GM18861 (cell line): ENCODE results near the gene RXFP3.
"Not testable (repeated sequence)": the region's sequence is repeated elsewhere in the genome, so short reads cannot be mapped to it uniquely, and the experiment has no call there.

Source experiments
- ATAC-seq: cut with Tn5 transposase; IDR thresholded peaks from one replicate; pipeline ENCODE4 v1.9.1; 2021; ENCODE audit not compliant: unreplicated experiment

RXFP3 gene

DNA sequence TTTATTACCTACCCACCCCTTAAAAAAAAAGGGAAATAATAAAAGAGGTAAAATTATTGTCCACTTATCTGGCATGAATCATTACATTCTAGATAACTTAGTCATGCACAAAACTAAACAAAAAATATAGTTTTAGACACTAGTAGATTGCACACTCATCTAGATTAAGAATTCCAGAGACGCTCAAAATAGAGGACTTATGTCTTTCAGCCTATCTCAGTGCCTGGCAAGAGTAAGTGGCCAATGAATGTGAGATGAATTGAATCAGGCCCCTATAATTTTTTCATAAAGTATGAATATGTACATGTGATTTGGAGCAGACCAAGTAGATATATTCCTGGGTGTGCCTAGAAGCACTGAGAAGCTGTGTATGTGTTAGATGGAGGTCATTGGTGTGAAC, 2.0 kb upstream of the RXFP3 start:
- ATAC-seq, result no peak

- no peak for ATAC-seq
Observed at GRCh38 chr5:33936004-33936380, 194 bp upstream of the RXFP3 start.

DNA sequence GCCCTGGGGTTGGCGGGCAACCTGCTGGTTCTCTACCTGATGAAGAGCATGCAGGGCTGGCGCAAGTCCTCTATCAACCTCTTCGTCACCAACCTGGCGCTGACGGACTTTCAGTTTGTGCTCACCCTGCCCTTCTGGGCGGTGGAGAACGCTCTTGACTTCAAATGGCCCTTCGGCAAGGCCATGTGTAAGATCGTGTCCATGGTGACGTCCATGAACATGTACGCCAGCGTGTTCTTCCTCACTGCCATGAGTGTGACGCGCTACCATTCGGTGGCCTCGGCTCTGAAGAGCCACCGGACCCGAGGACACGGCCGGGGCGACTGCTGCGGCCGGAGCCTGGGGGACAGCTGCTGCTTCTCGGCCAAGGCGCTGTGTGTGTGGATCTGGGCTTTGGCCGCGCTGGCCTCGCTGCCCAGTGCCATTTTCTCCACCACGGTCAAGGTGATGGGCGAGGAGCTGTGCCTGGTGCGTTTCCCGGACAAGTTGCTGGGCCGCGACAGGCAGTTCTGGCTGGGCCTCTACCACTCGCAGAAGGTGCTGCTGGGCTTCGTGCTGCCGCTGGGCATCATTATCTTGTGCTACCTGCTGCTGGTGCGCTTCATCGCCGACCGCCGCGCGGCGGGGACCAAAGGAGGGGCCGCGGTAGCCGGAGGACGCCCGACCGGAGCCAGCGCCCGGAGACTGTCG, 976 bp downstream of the RXFP3 start:
- no peak for ATAC-seq

DNA sequence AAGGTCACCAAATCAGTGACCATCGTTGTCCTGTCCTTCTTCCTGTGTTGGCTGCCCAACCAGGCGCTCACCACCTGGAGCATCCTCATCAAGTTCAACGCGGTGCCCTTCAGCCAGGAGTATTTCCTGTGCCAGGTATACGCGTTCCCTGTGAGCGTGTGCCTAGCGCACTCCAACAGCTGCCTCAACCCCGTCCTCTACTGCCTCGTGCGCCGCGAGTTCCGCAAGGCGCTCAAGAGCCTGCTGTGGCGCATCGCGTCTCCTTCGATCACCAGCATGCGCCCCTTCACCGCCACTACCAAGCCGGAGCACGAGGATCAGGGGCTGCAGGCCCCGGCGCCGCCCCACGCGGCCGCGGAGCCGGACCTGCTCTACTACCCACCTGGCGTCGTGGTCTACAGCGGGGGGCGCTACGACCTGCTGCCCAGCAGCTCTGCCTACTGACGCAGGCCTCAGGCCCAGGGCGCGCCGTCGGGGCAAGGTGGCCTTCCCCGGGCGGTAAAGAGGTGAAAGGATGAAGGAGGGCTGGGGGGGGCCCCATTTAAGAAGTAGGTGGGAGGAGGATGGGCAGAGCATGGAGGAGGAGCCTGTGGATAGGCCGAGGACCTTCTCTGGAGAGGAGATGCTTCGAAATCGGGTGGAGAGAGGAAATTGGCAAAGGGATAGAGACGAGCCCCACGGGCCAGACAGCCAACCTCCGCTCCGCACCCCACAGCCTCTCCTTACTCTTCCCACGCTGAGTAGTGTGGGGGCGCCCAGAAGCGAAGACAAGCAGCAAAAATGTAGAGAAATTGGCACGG, 1.7 kb downstream of the RXFP3 start:
- ATAC-seq, result no peak

DNA sequence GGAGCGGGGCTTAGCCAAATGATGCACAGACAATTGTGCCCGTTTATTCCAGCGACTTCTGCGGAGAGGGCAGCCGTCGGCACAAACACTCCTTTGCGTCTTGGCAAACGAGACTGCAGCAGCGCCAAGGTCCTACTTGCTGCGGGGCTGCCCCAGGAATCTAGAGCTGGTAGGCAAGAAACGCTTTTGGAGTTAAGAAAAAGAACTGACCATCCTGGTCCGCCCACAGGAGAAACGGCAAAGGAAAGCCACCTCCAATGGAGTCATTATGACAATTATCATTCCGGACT, 2.3 kb downstream of the RXFP3 start:
- ATAC-seq, result no peak

DNA sequence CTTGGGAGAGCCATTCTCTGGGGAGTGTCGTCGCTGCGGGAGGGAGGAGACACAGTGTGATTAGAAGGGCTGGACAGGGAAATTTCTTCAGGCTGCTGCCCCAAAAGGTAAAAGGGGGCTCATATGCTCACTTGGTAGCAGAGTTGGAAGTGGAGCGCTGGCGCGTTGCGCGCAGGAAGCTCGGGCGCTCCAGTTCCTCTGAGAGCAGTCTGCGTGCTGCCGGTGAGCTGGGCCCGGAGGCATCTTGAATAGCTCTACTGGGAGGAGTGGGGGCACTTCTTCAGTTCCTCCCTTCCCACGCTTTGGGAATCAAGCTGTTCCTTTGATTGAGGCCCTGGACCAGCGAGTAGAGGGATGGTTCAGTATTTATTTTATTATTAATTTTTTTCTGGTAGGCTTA, 2.7 kb downstream of the RXFP3 start:
- ATAC-seq, result no peak

- ATAC-seq, result no peak
Observed at GRCh38 chr5:33939556-33940262, 3.5 kb downstream of the RXFP3 start.

DNA sequence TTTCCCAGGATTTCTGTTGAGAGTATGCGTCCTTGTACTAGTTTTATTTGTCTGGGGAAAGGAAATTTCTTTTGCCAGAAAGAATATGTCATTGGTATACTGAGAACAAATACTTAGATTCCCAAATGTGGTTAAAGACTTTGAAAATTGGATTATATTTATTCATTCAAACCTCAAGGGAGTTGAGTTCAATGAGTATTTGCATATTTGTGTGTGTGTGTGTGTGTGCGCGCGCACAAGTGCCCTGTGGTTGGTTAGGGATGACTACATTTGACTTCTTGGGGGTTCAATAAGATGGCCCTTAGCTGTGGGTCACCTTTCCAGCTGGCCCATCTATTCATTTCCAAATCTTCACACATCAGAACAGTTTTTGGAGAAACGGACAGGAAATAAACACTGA, 4.9 kb downstream of the RXFP3 start:
- no peak for ATAC-seq

- no peak for ATAC-seq
Observed at GRCh38 chr5:33944543-33945132, 8.5 kb downstream of the RXFP3 start.

DNA sequence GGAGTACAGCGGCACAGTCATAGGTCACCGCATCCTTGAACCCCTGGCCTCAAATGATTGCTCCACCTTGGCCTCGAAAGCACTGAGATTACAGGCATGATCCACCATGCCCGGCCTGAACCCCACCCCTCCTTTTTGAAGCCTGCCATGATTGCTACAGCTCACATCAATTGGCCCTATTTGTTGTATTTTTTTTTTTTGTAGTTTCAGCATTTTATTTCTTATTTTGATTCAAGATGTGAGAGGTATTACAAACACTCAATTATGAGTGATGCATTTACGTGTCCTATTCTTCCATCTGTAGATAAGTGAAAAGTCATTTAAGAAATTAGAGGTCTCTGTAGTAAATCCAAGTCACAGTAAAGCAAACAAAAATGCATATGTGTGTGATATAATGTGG, 16.0 kb downstream of the RXFP3 start:
- ATAC-seq, result not testable (repeated sequence)

- ATAC-seq, result no peak
Observed at GRCh38 chr5:33957577-33958150, 21.5 kb downstream of the RXFP3 start.

- no peak for ATAC-seq
Observed at GRCh38 chr5:33958176-33958575, 22.0 kb downstream of the RXFP3 start.

- ATAC-seq, result no peak
Observed at GRCh38 chr5:33964132-33964700, 28.0 kb downstream of the RXFP3 start.

GRCh38 chr5:33966805-33967204, 30.6 kb downstream of the RXFP3 start:
- ATAC-seq, result no peak

- no peak for ATAC-seq
Observed at GRCh38 chr5:33968211-33969005, 32.2 kb downstream of the RXFP3 start.

DNA sequence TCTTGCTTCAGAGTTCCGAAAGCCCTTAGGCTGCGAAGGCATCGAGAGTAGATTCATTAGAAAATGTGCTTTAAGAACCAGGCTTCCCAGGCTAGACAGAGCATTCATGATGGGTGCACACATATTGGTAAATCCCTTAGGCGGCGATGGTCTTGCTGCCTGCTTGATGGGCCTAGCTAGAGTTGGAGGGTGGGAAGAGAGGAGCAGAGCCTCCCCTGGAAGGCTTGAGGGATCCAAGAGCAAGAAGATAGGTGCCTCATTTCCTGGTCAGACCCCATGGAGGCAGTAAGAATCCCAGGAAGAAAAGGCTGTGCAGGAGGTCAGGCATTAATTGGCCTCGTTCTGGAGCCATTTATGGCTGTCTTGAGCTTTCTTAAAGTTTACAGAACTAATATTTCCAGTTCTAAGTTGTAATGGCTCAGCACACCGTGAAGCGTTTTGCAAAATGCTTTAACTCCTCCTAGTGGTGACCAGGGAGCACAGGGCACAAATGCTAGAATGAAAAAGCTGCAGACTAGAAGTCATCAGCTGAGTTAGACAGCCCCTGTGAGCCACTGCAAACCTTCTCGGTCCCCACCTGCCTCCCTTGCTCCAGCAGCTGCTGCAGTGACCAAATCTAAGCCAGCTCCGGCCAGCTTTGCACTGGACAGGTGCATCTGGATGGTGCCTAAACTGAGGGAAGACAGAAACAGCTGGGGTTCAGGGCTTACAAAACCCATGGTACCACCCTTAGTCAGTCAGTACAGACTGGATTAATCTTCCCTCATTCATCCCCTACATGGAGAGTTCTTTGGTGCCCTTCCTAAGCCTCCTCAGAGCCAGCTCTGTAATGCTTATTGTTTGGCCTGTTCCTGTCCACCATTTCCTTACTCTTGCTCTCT, 33.6 kb downstream of the RXFP3 start:
- no peak for ATAC-seq

- no peak for ATAC-seq
Observed at GRCh38 chr5:33973271-33973670, 37.1 kb downstream of the RXFP3 start.

- no peak for ATAC-seq
Observed at GRCh38 chr5:33975852-33976251, 39.7 kb downstream of the RXFP3 start.

- no peak for ATAC-seq
Observed at GRCh38 chr5:33976307-33976706, 40.1 kb downstream of the RXFP3 start.
